Activated CD4-positive, alpha-beta T cell treated with anti-CD3 and anti-CD28 coated beads, Interleukin-2, amount 50 U/mL, for 1 hour (primary cell): ENCODE results near the gene CSMD2.

Experiments used
- DNase-seq: peaks from one replicate; pipeline ENCODE4 v3.0.0-alpha.2; 2020

Gene CSMD2

GRCh38 chr1:33792651-33793050, 372.4 kb downstream of the CSMD2 start:
- DNase-seq = no peak

GRCh38 chr1:33792216-33792615, 372.8 kb downstream of the CSMD2 start:
- DNase-seq = no peak

GRCh38 chr1:33791251-33791650, 373.8 kb downstream of the CSMD2 start:
- no peak for DNase-seq

GRCh38 chr1:33790577-33790976, 374.5 kb downstream of the CSMD2 start:
- DNase-seq = no peak

- DNase-seq = no peak
These were observed 380.2 kb downstream of the CSMD2 start for GRCh38 chr1:33784876-33785275.

- no peak for DNase-seq
These were observed 382.3 kb downstream of the CSMD2 start for GRCh38 chr1:33782776-33783175.

GRCh38 chr1:33781652-33782051, 383.4 kb downstream of the CSMD2 start:
- DNase-seq = no peak

- DNase-seq = no peak
These were observed 387.7 kb downstream of the CSMD2 start for GRCh38 chr1:33777337-33777736.

GRCh38 chr1:33768821-33769220, 396.2 kb downstream of the CSMD2 start:
- DNase-seq = no peak

GRCh38 chr1:33768106-33768505, 396.9 kb downstream of the CSMD2 start:
- DNase-seq = no peak

- no peak for DNase-seq
These were observed 400.9 kb downstream of the CSMD2 start for GRCh38 chr1:33764149-33764548.

GRCh38 chr1:33763406-33763805, 401.6 kb downstream of the CSMD2 start:
- no peak for DNase-seq

GRCh38 chr1:33762962-33763361, 402.1 kb downstream of the CSMD2 start:
- no peak for DNase-seq

GRCh38 chr1:33762109-33762830, 402.8 kb downstream of the CSMD2 start:
- no peak for DNase-seq

- no peak for DNase-seq
These were observed 406.3 kb downstream of the CSMD2 start for GRCh38 chr1:33758698-33759097.

GRCh38 chr1:33753087-33753856, 411.8 kb downstream of the CSMD2 start:
- no peak for DNase-seq

GRCh38 chr1:33745942-33746341, 419.1 kb downstream of the CSMD2 start:
- DNase-seq = no peak

GRCh38 chr1:33743221-33743998, 421.6 kb downstream of the CSMD2 start:
- no peak for DNase-seq

- DNase-seq = no peak
These were observed 422.4 kb downstream of the CSMD2 start for GRCh38 chr1:33742663-33743062.

- DNase-seq = no peak
These were observed 423.3 kb downstream of the CSMD2 start for GRCh38 chr1:33741749-33742148.

- no peak for DNase-seq
These were observed 424.8 kb downstream of the CSMD2 start for GRCh38 chr1:33740040-33740744.

GRCh38 chr1:33738976-33739375, 426.1 kb downstream of the CSMD2 start:
- DNase-seq = no peak

GRCh38 chr1:33738536-33738935, 426.5 kb downstream of the CSMD2 start:
- DNase-seq = no peak
